Measurements from ENCODE around the gene GCFC2.
"Not testable (repeated sequence)": the region's sequence is repeated elsewhere in the genome, so short reads cannot be mapped to it uniquely, and the experiment has no call there.

The GCFC2 gene

GRCh38 chr2:75679556-75679955 lies 31.2 kb downstream of the GCFC2 start:
- Histone ChIP-seq H3K4me2 (ENCODE audit: low read length) (no peak overlapping the region), H3K9ac (ENCODE audit: low read depth, low read length) (no peak overlapping the region), H3K4me1 (ENCODE audit: control insufficient read depth, insufficient read depth, low read length) (no peaks in the 10 kb centered on the region), H3K4me3 (ENCODE audit: low read length) (no peak overlapping the region), H3K27me3 (ENCODE audit: control insufficient read depth, insufficient read depth, low read length) (no peaks in the 10 kb centered on the region), H3K9me3 (replicated peaks; ENCODE audit: low read length) (no peaks in the 10 kb centered on the region), H3K36me3 (ENCODE audit: insufficient read depth, low read length) (peaks cover 8% of the 10 kb centered on the region)

DNA sequence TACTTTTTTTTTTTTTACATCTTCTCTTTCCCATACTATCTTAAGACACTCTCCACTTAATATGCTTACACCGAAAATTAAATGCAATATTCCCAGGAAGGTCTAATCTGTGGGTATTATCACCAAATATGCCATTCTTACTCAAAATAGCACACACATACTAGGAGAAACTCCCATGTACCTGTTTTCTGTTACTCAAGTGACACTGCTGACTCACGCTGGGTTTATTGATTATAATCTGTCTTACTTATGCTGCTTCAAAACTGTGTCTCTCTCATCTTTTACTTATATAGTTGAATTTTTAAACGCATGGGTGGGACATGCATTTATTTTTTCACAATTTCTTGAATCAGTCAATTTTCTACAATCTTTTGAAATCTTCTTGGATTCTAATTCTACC lies 34.3 kb downstream of the GCFC2 start:
- no peaks in the 10 kb centered on the region for H3K9me3 ChIP-seq (replicated peaks; ENCODE audit: low read length)
- no peak overlapping the region for H3K4me2 ChIP-seq (ENCODE audit: low read length)
- H3K4me1 ChIP-seq (ENCODE audit: control insufficient read depth, insufficient read depth, low read length) = no peaks in the 10 kb centered on the region
- no peak overlapping the region for H3K9ac ChIP-seq (ENCODE audit: low read depth, low read length)
- no peaks in the 10 kb centered on the region for H3K27me3 ChIP-seq (ENCODE audit: control insufficient read depth, insufficient read depth, low read length)
- H3K4me3 ChIP-seq (ENCODE audit: low read length) = no peak overlapping the region
- H3K36me3 ChIP-seq (ENCODE audit: insufficient read depth, low read length) = peaks cover 16% of the 10 kb centered on the region

- Histone ChIP-seq H3K9ac (ENCODE audit: low read depth, low read length) (no peak overlapping the region), H3K9me3 (replicated peaks; ENCODE audit: low read length) (no peaks in the 10 kb centered on the region), H3K4me3 (ENCODE audit: low read length) (no peak overlapping the region), H3K27me3 (ENCODE audit: control insufficient read depth, insufficient read depth, low read length) (no peaks in the 10 kb centered on the region), H3K4me2 (ENCODE audit: low read length) (no peak overlapping the region), H3K36me3 (ENCODE audit: insufficient read depth, low read length) (peaks cover 17% of the 10 kb centered on the region), H3K4me1 (ENCODE audit: control insufficient read depth, insufficient read depth, low read length) (no peaks in the 10 kb centered on the region)
These were observed 34.8 kb downstream of the GCFC2 start for GRCh38 chr2:75675908-75676307.

DNA sequence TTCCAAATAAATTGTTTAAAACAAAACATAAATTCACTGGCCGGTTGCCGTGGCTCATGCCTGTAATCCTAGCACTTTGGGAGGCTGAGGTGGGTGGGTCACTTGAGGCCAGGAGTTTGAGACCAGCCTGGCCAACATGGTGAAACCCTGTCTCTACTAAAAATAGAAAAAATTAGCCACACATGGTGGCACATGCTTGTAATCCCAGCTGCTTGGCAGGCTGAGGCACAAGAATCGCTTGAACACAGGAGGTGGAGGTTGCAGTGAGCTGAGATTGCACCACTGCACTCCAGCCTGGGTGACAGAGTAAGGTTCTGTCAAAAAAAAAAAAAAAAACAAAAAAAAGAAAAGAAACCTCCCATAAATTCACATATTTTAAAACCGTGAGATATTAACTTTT lies 35.3 kb downstream of the GCFC2 start:
- peaks cover 13% of the 10 kb centered on the region for H3K36me3 ChIP-seq (ENCODE audit: insufficient read depth, low read length)
- not testable (repeated sequence) for H3K4me1 ChIP-seq (ENCODE audit: control insufficient read depth, insufficient read depth, low read length); H3K4me2 ChIP-seq (ENCODE audit: low read length); H3K9ac ChIP-seq (ENCODE audit: low read depth, low read length); H3K27me3 ChIP-seq (ENCODE audit: control insufficient read depth, insufficient read depth, low read length); H3K4me3 ChIP-seq (ENCODE audit: low read length); H3K9me3 ChIP-seq (replicated peaks; ENCODE audit: low read length)

DNA sequence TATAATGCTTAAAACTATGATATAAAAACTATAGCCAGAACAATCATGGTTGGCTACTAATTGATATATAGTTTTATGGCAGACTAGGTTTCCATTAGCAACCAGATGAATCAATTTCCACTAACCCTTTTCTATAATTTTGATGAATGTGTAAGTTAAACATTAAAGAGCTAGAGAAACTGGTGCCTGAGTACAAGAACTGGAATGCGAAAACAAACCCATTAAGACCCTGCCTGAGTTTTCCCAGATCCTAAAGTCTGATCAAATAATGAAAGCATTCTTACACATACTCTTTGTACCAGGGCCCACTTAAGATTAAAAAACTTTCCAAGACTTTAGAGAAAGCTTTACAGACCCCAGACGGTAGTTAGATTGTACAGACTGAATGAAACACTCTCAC lies 42.8 kb downstream of the GCFC2 start:
- Histone ChIP-seq H3K36me3 (ENCODE audit: insufficient read depth, low read length) (peaks cover 29% of the 10 kb centered on the region), H3K9me3 (replicated peaks; ENCODE audit: low read length) (no peaks in the 10 kb centered on the region), H3K4me1 (ENCODE audit: control insufficient read depth, insufficient read depth, low read length) (no peaks in the 10 kb centered on the region), H3K27me3 (ENCODE audit: control insufficient read depth, insufficient read depth, low read length) (no peaks in the 10 kb centered on the region), H3K4me2 (ENCODE audit: low read length) (no peak overlapping the region), H3K9ac (ENCODE audit: low read depth, low read length) (no peak overlapping the region), H3K4me3 (ENCODE audit: low read length) (no peak overlapping the region)

DNA sequence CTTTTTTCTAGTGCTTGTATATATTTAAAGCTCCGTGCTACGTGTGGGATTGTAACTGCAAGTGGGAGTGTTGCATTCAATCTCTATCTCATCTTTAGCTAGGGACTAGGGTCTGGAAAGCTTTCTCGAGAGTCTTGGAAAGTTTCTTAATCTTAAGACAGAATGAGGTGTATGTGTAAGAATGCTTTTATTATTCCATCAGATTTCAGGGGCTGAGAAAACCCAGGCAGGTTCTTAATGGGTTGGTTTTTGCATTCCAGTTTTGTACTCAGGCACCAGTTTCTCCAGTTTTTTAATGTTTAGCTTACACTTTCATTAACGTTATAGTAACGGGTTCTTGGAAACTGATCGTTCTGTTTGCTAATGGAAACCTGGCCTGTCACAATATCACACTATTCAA lies 43.8 kb downstream of the GCFC2 start:
- peaks cover 30% of the 10 kb centered on the region for H3K36me3 ChIP-seq (ENCODE audit: insufficient read depth, low read length)
- H3K4me2 ChIP-seq (ENCODE audit: low read length) = no peak overlapping the region
- no peak overlapping the region for H3K9ac ChIP-seq (ENCODE audit: low read depth, low read length)
- H3K4me3 ChIP-seq (ENCODE audit: low read length) = no peak overlapping the region
- no peaks in the 10 kb centered on the region for H3K9me3 ChIP-seq (replicated peaks; ENCODE audit: low read length)
- H3K4me1 ChIP-seq (ENCODE audit: control insufficient read depth, insufficient read depth, low read length) = no peaks in the 10 kb centered on the region
- H3K27me3 ChIP-seq (ENCODE audit: control insufficient read depth, insufficient read depth, low read length) = no peaks in the 10 kb centered on the region

GRCh38 chr2:75657798-75658197 lies 52.9 kb downstream of the GCFC2 start:
- H3K9ac ChIP-seq (ENCODE audit: low read depth, low read length) = no peak overlapping the region
- no peaks in the 10 kb centered on the region for H3K27me3 ChIP-seq (ENCODE audit: control insufficient read depth, insufficient read depth, low read length)
- no peak overlapping the region for H3K4me2 ChIP-seq (ENCODE audit: low read length)
- no peaks in the 10 kb centered on the region for H3K4me1 ChIP-seq (ENCODE audit: control insufficient read depth, insufficient read depth, low read length)
- H3K9me3 ChIP-seq (replicated peaks; ENCODE audit: low read length) = no peaks in the 10 kb centered on the region
- peaks cover 68% of the 10 kb centered on the region for H3K36me3 ChIP-seq (ENCODE audit: insufficient read depth, low read length)
- no peak overlapping the region for H3K4me3 ChIP-seq (ENCODE audit: low read length)

- peaks cover 72% of the 10 kb centered on the region for H3K36me3 ChIP-seq (ENCODE audit: insufficient read depth, low read length)
- no peaks in the 10 kb centered on the region for H3K4me1 ChIP-seq (ENCODE audit: control insufficient read depth, insufficient read depth, low read length)
- no peak overlapping the region for H3K4me3 ChIP-seq (ENCODE audit: low read length)
- H3K9ac ChIP-seq (ENCODE audit: low read depth, low read length) = no peak overlapping the region
- no peaks in the 10 kb centered on the region for H3K9me3 ChIP-seq (replicated peaks; ENCODE audit: low read length)
- no peaks in the 10 kb centered on the region for H3K27me3 ChIP-seq (ENCODE audit: control insufficient read depth, insufficient read depth, low read length)
- no peak overlapping the region for H3K4me2 ChIP-seq (ENCODE audit: low read length)
These were observed 54.2 kb downstream of the GCFC2 start for GRCh38 chr2:75656563-75656962.

GRCh38 chr2:75655861-75656260 lies 54.9 kb downstream of the GCFC2 start:
- Histone ChIP-seq H3K4me3 (ENCODE audit: low read length) (no peak overlapping the region), H3K4me1 (ENCODE audit: control insufficient read depth, insufficient read depth, low read length) (no peaks in the 10 kb centered on the region), H3K9me3 (replicated peaks; ENCODE audit: low read length) (no peaks in the 10 kb centered on the region), H3K36me3 (ENCODE audit: insufficient read depth, low read length) (peaks cover 72% of the 10 kb centered on the region), H3K9ac (ENCODE audit: low read depth, low read length) (no peak overlapping the region), H3K27me3 (ENCODE audit: control insufficient read depth, insufficient read depth, low read length) (no peaks in the 10 kb centered on the region), H3K4me2 (ENCODE audit: low read length) (no peak overlapping the region)

DNA sequence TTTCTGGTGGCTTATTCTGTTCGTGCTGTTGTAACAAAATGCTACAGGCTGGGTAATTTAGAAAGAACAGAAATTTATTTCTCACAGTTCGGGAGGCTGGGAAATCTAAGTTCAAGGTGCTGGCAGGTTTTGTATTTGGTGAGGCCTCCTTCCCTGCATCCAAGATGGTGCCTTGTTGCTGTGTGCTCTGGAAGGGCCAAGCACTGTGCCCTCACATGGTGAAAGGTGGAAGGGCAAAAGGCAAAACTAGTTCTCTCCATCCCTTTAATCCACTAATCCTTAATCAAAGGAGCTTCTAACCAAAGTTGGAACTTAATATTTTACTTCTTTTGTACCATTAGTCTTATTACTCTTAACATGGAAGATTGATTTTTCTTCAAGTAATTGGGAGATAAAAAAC lies 56.7 kb downstream of the GCFC2 start:
- Histone ChIP-seq H3K4me3 (ENCODE audit: low read length) (no peak overlapping the region), H3K4me2 (ENCODE audit: low read length) (no peak overlapping the region), H3K9me3 (replicated peaks; ENCODE audit: low read length) (no peaks in the 10 kb centered on the region), H3K27me3 (ENCODE audit: control insufficient read depth, insufficient read depth, low read length) (no peaks in the 10 kb centered on the region), H3K9ac (ENCODE audit: low read depth, low read length) (no peak overlapping the region), H3K4me1 (ENCODE audit: control insufficient read depth, insufficient read depth, low read length) (no peaks in the 10 kb centered on the region), H3K36me3 (ENCODE audit: insufficient read depth, low read length) (peaks cover 79% of the 10 kb centered on the region)

- H3K4me3 ChIP-seq (ENCODE audit: low read length) = peak overlapping the region; percentile 84
- H3K4me1 ChIP-seq (ENCODE audit: control insufficient read depth, insufficient read depth, low read length) = peaks cover 8% of the 10 kb centered on the region
- peak overlapping the region; percentile 92 for H3K4me2 ChIP-seq (ENCODE audit: low read length)
- H3K27me3 ChIP-seq (ENCODE audit: control insufficient read depth, insufficient read depth, low read length) = no peaks in the 10 kb centered on the region
- H3K9me3 ChIP-seq (replicated peaks; ENCODE audit: low read length) = no peaks in the 10 kb centered on the region
- peak overlapping the region; percentile 92 for H3K9ac ChIP-seq (ENCODE audit: low read depth, low read length)
- peaks cover 29% of the 10 kb centered on the region for H3K36me3 ChIP-seq (ENCODE audit: insufficient read depth, low read length)
These were observed 62.9 kb downstream of the GCFC2 start for GRCh38 chr2:75647771-75648170.

DNA sequence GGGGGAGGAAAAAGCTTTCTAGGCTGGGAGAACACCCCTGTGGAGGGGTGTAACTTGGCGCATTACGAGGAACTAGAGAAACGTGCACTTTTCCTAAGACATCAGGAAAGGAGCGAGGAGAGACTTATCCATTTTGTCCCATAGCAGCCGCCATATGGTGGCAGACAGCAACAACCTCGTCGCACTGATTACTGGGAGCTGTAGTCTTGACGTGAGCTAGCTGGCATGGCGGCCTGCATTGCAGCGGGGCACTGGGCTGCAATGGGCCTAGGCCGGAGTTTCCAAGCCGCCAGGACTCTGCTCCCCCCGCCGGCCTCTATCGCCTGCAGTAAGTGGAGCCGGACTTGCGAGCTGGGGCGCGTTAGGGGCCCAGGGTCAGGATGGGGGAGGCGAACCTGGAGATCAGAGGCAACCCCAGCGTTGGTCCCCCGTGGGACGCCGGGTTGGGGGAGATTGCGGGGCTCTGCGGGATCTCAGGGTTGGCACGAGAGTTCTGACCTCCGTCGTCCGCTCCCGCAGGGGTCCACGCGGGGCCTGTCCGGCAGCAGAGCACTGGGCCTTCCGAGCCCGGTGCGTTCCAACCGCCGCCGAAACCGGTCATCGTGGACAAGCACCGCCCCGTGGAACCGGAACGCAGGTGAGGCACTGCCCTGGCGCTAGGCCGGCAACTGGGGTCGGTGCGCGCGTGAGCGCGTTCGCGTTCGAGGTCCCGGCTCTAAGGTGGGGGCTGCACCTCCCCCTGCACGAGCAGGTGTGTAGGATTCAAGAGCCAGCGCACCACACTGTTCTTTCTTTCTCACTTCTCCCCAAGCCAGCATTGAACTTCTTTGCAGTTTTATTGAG lies 63.9 kb downstream of the GCFC2 start, which contains the start of gene MRPL19:
TSS of gene MRPL19 (plus strand) at position 201 of the 843 bp plus-strand sequence. CDS start at position 226, 25 bp downstream.
- no peaks in the 10 kb centered on the region for H3K27me3 ChIP-seq (ENCODE audit: control insufficient read depth, insufficient read depth, low read length)
- peaks cover 19% of the 10 kb centered on the region for H3K36me3 ChIP-seq (ENCODE audit: insufficient read depth, low read length)
- peaks cover 8% of the 10 kb centered on the region for H3K4me1 ChIP-seq (ENCODE audit: control insufficient read depth, insufficient read depth, low read length)
- peak within 1 kb of the TSS; percentile 92 for H3K4me2 ChIP-seq (ENCODE audit: low read length)
- H3K4me3 ChIP-seq (ENCODE audit: low read length) = peak within 1 kb of the TSS; percentile 84
- H3K9ac ChIP-seq (ENCODE audit: low read depth, low read length) = peak within 1 kb of the TSS; percentile 92
- no peaks in the 10 kb centered on the region for H3K9me3 ChIP-seq (replicated peaks; ENCODE audit: low read length)
